Measurements from ENCODE around the gene MIF.
"Not testable (repeated sequence)": the region's sequence is repeated elsewhere in the genome, so short reads cannot be mapped to it uniquely, and the experiment has no call there.

Gene MIF

GRCh38 chr22:23857606-23858483 lies 36.3 kb upstream of the MIF start, which contains the start of gene SLC2A11:
Gene SLC2A11 (plus strand): TSS chr22:23857875. CDS start chr22:23858000, 125 bp downstream.
- Histone ChIP-seq H3K4me3 (ENCODE audit: low read depth in 1 of 2, low read length in 1 of 2) (peak within 1 kb of the TSS; percentile 72 to 80), H3K36me3 (no peaks in the 10 kb centered on the region), H3K4me1 (ENCODE audit: control insufficient read depth in 1 of 2, insufficient read depth in 1 of 2, low read depth in 1 of 2, low read length in 1 of 2) (peaks cover 22 to 26% of the 10 kb centered on the region in 2 experiments), H3K27me3 (peaks cover 14% of the 10 kb centered on the region), H3K27ac (peak within 1 kb of the TSS; percentile 77), H3K9me3 (no peaks in the 10 kb centered on the region)
- peak; percentile 68 for TF ChIP-seq CTCF (IDR thresholded peaks at IDR 0.05)

GRCh38 chr22:23858484-23858815 lies 35.7 kb upstream of the MIF start:
- no peak for TF ChIP-seq CTCF (IDR thresholded peaks at IDR 0.05)
- no peak overlapping the region for H3K27ac ChIP-seq
- peaks cover 22 to 26% of the 10 kb centered on the region in 2 experiments for H3K4me1 ChIP-seq (ENCODE audit: control insufficient read depth in 1 of 2, insufficient read depth in 1 of 2, low read depth in 1 of 2, low read length in 1 of 2)

DNA sequence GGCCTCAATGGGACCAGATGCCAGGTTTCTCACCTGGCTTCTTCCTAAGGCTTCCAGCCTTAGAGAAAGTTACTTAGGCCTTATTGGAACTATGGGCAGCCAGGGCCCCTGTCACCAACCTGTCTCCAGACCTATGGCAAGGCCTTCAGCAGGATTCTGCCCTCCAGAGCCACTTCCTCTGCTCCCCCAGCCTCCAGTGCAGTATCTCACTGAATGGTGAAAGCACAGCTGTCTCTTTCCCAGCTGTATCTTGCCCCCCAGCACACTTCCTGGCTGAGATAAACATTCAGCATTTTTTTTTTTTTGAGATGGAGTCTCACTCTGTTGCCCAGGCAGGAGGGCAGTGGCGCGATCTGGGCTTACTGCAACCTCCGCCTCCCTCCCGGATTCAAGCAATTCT lies 35.0 kb upstream of the MIF start:
- Histone ChIP-seq H3K4me3 (ENCODE audit: low read depth in 1 of 2, low read length in 1 of 2) (no peak overlapping the region), H3K27ac (no peak overlapping the region), H3K9me3 (no peaks in the 10 kb centered on the region), H3K36me3 (no peaks in the 10 kb centered on the region), H3K4me1 (ENCODE audit: control insufficient read depth in 1 of 2, insufficient read depth in 1 of 2, low read depth in 1 of 2, low read length in 1 of 2) (peaks cover 22 to 26% of the 10 kb centered on the region in 2 experiments), H3K27me3 (peaks cover 14% of the 10 kb centered on the region)
- TF ChIP-seq CTCF (IDR thresholded peaks at IDR 0.05), result no peak

More at GRCh38 chr22:23858484-23858815, 35.7 kb upstream of the MIF start:
- peak overlapping the region; percentile 72 to 80 for H3K4me3 ChIP-seq (ENCODE audit: low read depth in 1 of 2, low read length in 1 of 2)
- H3K27me3 ChIP-seq, result peaks cover 14% of the 10 kb centered on the region
- H3K36me3 ChIP-seq, result no peaks in the 10 kb centered on the region
- H3K9me3 ChIP-seq, result no peaks in the 10 kb centered on the region

GRCh38 chr22:23860187-23860586 lies 34.0 kb upstream of the MIF start:
- not testable (repeated sequence) for H3K36me3 ChIP-seq; H3K4me3 ChIP-seq (ENCODE audit: low read depth in 1 of 2, low read length in 1 of 2); H3K9me3 ChIP-seq; H3K27ac ChIP-seq
- peaks cover 14% of the 10 kb centered on the region for H3K27me3 ChIP-seq
- peaks cover 22 to 26% of the 10 kb centered on the region in 2 experiments for H3K4me1 ChIP-seq (ENCODE audit: control insufficient read depth in 1 of 2, insufficient read depth in 1 of 2, low read depth in 1 of 2, low read length in 1 of 2)

- no peak for TF ChIP-seq CTCF (IDR thresholded peaks at IDR 0.05)
Observed at GRCh38 chr22:23862103-23862502, 32.1 kb upstream of the MIF start.

DNA sequence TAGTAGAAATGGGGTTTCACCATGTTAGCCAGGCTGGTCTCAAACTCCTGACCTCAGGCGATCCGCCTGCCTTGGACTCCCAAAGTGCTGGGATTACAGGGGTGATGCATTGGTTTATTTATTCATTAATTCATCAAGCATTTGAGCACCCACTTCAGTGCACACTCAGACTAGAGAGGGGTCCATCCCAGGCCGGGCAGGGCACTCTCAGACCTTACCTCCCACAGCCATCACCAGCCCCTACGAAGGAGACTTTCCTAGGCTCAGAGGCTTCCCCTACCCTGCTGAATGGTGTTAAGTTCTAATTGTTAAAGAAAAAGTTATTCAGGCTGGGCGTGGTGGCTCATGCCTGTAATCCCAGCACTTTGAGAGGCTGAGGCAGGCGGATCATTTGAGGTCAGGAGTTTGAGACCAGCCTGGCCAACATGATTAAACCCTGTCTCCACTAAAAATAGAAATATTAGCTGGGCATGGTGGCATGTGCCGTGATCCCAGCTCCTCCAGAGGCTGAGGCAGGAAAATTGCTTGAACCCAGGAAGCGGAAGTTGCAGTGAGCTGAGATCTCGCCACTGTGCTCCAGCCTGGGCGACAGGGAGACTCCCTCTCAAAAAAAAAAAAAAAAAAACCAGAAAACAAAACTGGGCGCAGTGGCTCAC lies 29.6 kb upstream of the MIF start:
- not testable (repeated sequence) for H3K27ac ChIP-seq; H3K9me3 ChIP-seq; H3K4me3 ChIP-seq (ENCODE audit: low read depth in 1 of 2, low read length in 1 of 2); H3K4me1 ChIP-seq (ENCODE audit: control insufficient read depth in 1 of 2, insufficient read depth in 1 of 2, low read depth in 1 of 2, low read length in 1 of 2); H3K27me3 ChIP-seq; H3K36me3 ChIP-seq

More at GRCh38 chr22:23862103-23862502, 32.1 kb upstream of the MIF start:
- Histone ChIP-seq H3K27ac (no peak overlapping the region), H3K4me1 (ENCODE audit: control insufficient read depth in 1 of 2, insufficient read depth in 1 of 2, low read depth in 1 of 2, low read length in 1 of 2) (peaks cover 13 to 18% of the 10 kb centered on the region in 2 experiments), H3K4me3 (ENCODE audit: low read depth in 1 of 2, low read length in 1 of 2) (no peak overlapping the region), H3K27me3 (peaks cover 4% of the 10 kb centered on the region), H3K9me3 (no peaks in the 10 kb centered on the region), H3K36me3 (no peaks in the 10 kb centered on the region)
